Loucy (cell line): Measurements from ENCODE around the gene IGSF3.
"Not testable (repeated sequence)": the region's sequence is repeated elsewhere in the genome, so short reads cannot be mapped to it uniquely, and the experiment has no call there.

Source experiments
- H2AFZ ChIP-seq: fragments of 200-600 bp; sonication (generic); 2 replicates; pipeline ENCODE4 v1.6.0; 2016; ENCODE audit warnings: antibody characterized with exemption, mild to moderate bottlenecking, low read length, moderate library complexity
- H3F3A ChIP-seq: fragments of 200-600 bp; 2 replicates; pipeline ENCODE4 v1.6.0; 2016; ENCODE audit warnings: antibody characterized with exemption, low read depth, mild to moderate bottlenecking
- H3K27me3 ChIP-seq: fragments of 200-600 bp; sonication (generic); 2 replicates; pipeline ENCODE4 v1.6.1; 2014; ENCODE audit warnings: low read length, mild to moderate bottlenecking; ENCODE audit not compliant: insufficient read depth, poor library complexity, severe bottlenecking
- H3K36me3 ChIP-seq: fragments of 200-600 bp; sonication (generic); 2 replicates; pipeline ENCODE4 v1.6.1; 2016; ENCODE audit warnings: low read length; ENCODE audit not compliant: insufficient read depth
- H3K4me1 ChIP-seq: fragments of 200-600 bp; sonication (generic); 2 replicates; pipeline ENCODE4 v1.5.1; 2014; ENCODE audit warnings: low read length, mild to moderate bottlenecking; ENCODE audit not compliant: insufficient read depth, poor library complexity, severe bottlenecking
- H3K4me2 ChIP-seq: fragments of 200-600 bp; sonication (generic); 2 replicates; pipeline ENCODE4 v1.6.0; 2014; ENCODE audit warnings: antibody characterized with exemption, low read length, low read depth, mild to moderate bottlenecking; ENCODE audit not compliant: poor library complexity, severe bottlenecking
- H3K4me3 ChIP-seq: fragments of 200-600 bp; sonication (generic); 2 replicates; pipeline ENCODE4 v1.5.1; 2014; ENCODE audit warnings: low read length, mild to moderate bottlenecking, mixed read lengths; ENCODE audit not compliant: poor library complexity, severe bottlenecking
- H3K79me2 ChIP-seq: fragments of 200-600 bp; sonication (generic); 2 replicates; pipeline ENCODE4 v1.6.1; 2014; ENCODE audit warnings: low read length; ENCODE audit not compliant: insufficient read depth
- H3K9ac ChIP-seq: fragments of 200-600 bp; sonication (generic); 2 replicates; pipeline ENCODE4 v1.6.0; 2014; ENCODE audit warnings: mild to moderate bottlenecking, low read depth, low read length, moderate library complexity; ENCODE audit not compliant: poor library complexity, severe bottlenecking
- H3K9me2 ChIP-seq: fragments of 200-600 bp; sonication (generic); replicated peaks from 2 replicates; pipeline ENCODE4 v1.6.1; 2016; ENCODE audit warnings: low read depth, low read length, mixed read lengths
- H3K9me3 ChIP-seq: fragments of 200-600 bp; sonication (generic); 2 replicates; pipeline ENCODE4 v1.6.1; 2014; ENCODE audit warnings: mild to moderate bottlenecking, antibody characterized with exemption, low read length, low read depth; ENCODE audit not compliant: insufficient read depth
- H4K20me1 ChIP-seq: fragments of 200-600 bp; sonication (generic); 2 replicates; pipeline ENCODE4 v1.6.0; 2014; ENCODE audit warnings: antibody characterized with exemption, low read length, mild to moderate bottlenecking; ENCODE audit not compliant: insufficient read depth, poor library complexity, severe bottlenecking

Gene IGSF3

DNA sequence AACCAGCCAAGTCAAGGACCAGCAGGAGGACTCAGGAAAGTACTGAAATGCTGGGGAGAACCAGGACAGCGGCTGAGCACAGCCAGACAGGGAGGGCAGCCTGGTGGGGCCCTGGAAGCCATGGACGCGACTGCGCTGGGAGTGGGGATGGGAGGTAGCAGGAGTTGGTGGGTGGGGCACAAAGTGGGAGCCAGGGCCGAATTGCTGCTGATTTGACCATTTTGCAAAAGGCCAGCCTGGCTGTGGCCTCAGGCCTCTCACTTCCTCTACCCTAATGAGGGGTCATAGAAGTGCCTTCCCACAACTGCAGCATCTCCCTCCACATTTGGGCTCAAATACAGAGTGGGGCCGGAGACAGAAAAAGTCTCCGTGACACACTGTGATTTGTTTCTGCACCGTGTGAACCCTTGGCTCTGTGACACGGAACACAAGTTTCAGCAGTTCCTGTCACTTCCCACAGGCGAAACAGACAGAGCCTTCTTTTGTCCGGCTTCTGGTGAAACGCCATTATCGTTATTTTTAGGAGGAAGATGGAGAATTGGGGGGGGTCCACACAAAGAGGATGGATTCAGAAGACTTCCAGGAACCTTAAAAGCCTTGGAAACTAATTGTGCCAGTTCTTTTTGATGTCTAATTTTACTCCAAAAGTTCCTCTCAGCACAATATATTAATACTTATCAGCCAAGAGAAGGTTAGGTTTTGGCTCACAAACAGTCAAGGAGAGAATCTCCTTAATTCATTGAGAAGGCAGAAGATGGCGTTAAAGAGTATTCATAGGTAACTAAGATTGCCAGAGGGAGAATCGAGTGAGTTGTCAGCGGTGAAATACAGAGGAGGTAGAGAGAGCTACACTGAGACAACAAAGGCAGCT lies 21.5 kb downstream of the IGSF3 start:
- H3K9ac ChIP-seq, H3K9me3 ChIP-seq, H4K20me1 ChIP-seq, H3K4me1 ChIP-seq, H3K9me2 ChIP-seq, H3K79me2 ChIP-seq, H3K4me3 ChIP-seq, H3K36me3 ChIP-seq, H2AFZ ChIP-seq, H3K4me2 ChIP-seq, H3F3A ChIP-seq, H3K27me3 ChIP-seq: not testable (repeated sequence)

DNA sequence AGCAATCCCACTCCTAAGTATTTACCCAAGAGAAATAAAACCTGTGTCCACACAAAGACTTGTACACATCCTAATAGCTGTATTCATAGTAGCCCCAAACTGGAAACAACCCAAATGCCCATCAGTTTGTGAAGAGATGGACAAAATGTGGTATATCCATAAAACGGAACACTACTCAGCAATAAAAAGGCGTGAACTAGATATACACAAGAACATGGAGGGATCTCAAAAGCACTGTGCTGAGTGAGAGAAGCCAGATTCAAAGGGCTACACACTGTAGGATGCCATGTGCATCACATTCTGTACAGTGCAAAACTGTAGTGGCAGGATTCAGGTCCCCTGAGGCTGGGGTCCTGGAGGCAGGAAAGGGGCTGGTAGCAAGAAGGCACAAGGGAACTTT lies 22.5 kb downstream of the IGSF3 start:
- not testable (repeated sequence) for H3K9me3 ChIP-seq, H3K36me3 ChIP-seq, H2AFZ ChIP-seq, H3K27me3 ChIP-seq, H3K4me1 ChIP-seq, H3K9me2 ChIP-seq, H3K4me2 ChIP-seq, H3K79me2 ChIP-seq, H3K9ac ChIP-seq, H3K4me3 ChIP-seq, H3F3A ChIP-seq, H4K20me1 ChIP-seq

DNA sequence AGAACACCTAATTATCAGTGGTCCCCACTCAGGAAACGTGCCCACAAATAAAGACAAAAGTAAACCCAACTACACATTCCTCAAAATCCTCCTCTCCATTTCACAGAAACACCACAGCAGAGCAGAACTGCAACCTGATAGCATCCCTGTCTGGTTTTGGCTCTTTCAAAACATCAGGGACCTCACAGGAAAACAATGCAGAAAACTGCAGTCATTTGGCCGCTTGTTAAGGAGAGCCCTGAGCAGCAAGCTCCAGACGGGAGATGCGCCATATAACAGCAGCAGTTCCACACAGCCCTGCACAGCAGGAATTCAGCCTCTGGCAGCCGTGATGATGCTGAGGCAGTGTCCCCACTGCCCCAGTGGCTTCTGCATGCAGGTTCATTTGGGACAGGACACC lies 23.4 kb downstream of the IGSF3 start:
- H3K4me1 ChIP-seq, H3F3A ChIP-seq, H3K4me3 ChIP-seq, H4K20me1 ChIP-seq, H2AFZ ChIP-seq, H3K36me3 ChIP-seq, H3K4me2 ChIP-seq, H3K9me3 ChIP-seq, H3K9me2 ChIP-seq, H3K27me3 ChIP-seq, H3K9ac ChIP-seq, H3K79me2 ChIP-seq: not testable (repeated sequence)

GRCh38 chr1:116643281-116643751 lies 24.2 kb downstream of the IGSF3 start:
- H3K4me1 ChIP-seq, H3K9ac ChIP-seq, H3K36me3 ChIP-seq, H3K9me3 ChIP-seq, H3K79me2 ChIP-seq, H3K27me3 ChIP-seq, H3K4me3 ChIP-seq, H2AFZ ChIP-seq, H3F3A ChIP-seq, H3K9me2 ChIP-seq, H4K20me1 ChIP-seq, H3K4me2 ChIP-seq: not testable (repeated sequence)

DNA sequence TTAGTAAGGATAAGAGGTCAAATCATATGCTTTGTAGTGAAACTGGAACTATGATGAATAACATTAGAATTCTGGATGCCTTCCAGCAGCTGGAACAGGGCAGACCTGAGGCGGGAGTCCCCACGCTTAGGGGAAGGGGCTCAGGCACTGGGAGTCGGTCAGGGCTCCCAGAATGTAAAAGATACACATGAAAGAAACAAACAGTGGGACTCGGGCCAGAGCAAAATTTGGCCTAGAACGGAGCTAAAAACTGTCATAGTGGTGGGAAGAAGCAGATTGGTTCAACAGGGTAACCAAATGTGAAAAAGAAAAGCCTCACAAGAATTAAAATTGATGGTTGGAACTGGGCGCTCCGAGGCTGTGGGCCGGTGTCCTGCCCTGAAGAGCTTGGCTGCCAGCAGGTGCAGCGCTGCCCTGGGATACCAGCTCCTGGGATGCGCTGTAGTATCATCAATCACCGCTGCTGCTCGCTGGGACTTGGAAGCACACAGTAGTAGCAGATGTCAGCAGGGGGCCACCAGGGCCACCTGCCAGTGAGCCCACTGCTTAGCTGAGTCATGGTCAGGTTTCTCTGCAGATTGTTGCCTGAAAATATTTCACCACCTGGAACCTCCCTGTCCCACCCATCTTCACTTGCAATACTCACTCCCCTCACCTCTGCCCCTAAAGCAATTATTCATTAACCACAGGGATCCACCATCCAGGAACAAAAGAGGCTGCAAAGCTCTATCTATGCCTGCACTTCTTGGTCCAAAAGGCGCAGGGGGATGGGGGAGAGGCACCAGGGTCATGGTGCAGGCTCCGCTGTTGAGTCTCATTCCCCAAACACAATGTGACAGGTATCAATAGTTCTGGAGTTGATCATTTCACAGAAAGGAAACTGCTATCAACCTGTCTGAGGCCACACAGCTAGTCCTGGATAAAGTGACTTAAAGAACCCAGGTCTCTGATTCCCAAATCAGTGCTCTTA lies 24.9 kb downstream of the IGSF3 start:
- not testable (repeated sequence) for H3K9ac ChIP-seq

DNA sequence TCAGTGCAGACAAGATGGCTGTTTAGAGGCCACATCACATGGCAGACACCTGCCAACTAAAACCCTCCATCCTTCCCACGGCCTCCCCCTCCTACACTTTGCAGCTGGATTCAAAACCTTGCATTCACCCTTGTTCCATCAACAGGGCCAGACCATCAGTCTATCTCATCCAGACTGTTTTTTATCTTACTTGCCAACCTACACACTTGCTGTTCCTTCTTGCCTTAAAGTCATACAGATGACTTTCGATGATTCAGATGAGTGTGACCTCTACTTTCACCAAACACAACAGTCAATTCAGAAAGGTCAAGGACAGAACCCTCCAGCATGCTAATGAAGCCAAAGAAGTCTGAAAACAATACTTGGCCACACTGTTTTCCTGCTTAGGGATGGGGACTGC lies 29.9 kb downstream of the IGSF3 start:
- not testable (repeated sequence) for H3K4me2 ChIP-seq, H3K9ac ChIP-seq, H3K36me3 ChIP-seq, H3F3A ChIP-seq, H3K9me2 ChIP-seq, H3K4me3 ChIP-seq, H4K20me1 ChIP-seq, H3K79me2 ChIP-seq, H3K27me3 ChIP-seq, H3K4me1 ChIP-seq, H3K9me3 ChIP-seq, H2AFZ ChIP-seq

More for the DNA sequence above, 24.9 kb downstream of the IGSF3 start:
- H3K9me3 ChIP-seq, H3K4me2 ChIP-seq, H3K79me2 ChIP-seq, H3K36me3 ChIP-seq, H4K20me1 ChIP-seq, H2AFZ ChIP-seq, H3F3A ChIP-seq, H3K4me1 ChIP-seq, H3K9me2 ChIP-seq, H3K4me3 ChIP-seq, H3K27me3 ChIP-seq: not testable (repeated sequence)

DNA sequence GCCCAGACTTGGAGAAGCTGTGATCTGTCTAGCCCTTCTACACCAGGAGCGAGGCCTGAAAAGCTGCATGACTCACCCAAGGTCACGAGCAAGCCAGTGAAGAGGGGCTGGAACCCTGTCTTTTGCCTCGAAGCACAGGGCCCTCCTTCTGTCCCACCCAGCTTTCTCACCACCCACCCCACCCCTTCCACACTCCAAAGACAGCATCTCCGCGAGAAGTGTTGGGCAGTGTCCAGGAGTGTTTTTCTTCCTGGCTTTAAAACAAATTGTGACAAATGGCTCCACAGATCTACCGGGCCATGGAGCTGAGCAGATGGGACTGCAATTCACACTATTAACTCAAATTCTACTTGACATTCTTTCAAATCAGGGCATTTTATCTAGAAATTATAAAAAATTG lies 30.9 kb downstream of the IGSF3 start:
- H3K79me2 ChIP-seq, H3K9ac ChIP-seq, H3K36me3 ChIP-seq, H3K9me3 ChIP-seq, H3K9me2 ChIP-seq, H2AFZ ChIP-seq, H3F3A ChIP-seq, H3K4me1 ChIP-seq, H3K27me3 ChIP-seq, H3K4me3 ChIP-seq, H3K4me2 ChIP-seq, H4K20me1 ChIP-seq: not testable (repeated sequence)
